ENCODE data around the gene VWA2.

Gene VWA2

DNA sequence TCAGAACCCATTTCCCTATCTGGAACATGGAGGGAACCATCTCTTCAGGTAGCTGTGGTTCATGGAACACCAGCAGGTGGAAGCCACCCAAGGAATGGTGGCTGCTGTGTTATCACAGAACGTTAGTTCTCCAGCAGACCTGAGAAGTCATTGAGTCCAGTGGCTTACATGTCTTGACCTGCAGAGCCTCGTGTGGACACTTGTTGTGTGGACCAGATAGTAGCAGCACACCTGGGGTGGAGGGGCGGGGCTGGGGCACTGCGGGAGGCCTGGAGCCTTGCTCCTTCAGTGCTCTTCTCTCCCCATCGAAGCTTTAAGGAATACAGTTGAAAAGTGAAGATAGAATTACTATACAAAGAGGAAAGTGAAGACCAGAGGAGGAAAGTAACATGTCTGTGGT lies 42.4 kb downstream of the VWA2 start:
- TF ChIP-seq, protein P1, sequence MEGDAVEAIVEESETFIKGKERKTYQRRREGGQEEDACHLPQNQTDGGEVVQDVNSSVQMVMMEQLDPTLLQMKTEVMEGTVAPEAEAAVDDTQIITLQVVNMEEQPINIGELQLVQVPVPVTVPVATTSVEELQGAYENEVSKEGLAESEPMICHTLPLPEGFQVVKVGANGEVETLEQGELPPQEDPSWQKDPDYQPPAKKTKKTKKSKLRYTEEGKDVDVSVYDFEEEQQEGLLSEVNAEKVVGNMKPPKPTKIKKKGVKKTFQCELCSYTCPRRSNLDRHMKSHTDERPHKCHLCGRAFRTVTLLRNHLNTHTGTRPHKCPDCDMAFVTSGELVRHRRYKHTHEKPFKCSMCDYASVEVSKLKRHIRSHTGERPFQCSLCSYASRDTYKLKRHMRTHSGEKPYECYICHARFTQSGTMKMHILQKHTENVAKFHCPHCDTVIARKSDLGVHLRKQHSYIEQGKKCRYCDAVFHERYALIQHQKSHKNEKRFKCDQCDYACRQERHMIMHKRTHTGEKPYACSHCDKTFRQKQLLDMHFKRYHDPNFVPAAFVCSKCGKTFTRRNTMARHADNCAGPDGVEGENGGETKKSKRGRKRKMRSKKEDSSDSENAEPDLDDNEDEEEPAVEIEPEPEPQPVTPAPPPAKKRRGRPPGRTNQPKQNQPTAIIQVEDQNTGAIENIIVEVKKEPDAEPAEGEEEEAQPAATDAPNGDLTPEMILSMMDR (IDR thresholded peaks at IDR 0.05), result no peak

DNA sequence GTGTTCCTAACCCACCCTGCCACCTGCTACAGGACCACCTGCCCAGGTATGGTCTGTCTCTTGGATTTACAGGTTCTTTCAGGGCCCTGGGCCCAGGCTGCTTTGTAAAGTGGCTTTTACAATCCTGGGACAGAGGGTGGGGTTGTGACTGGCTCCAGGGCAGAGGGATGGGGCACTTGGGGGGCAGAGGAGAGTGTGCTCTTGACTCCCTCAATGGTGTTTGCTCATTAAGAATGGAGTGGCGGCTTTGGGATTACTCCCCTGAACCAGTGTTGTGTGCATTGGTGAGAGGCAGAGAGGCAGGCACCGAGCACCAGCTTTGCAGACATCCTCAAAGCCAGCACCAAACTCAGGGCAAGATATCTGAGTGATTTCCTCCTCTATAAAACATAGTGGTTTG lies 43.5 kb downstream of the VWA2 start:
- TF ChIP-seq, protein P1 (IDR thresholded peaks at IDR 0.05), result no peak

DNA sequence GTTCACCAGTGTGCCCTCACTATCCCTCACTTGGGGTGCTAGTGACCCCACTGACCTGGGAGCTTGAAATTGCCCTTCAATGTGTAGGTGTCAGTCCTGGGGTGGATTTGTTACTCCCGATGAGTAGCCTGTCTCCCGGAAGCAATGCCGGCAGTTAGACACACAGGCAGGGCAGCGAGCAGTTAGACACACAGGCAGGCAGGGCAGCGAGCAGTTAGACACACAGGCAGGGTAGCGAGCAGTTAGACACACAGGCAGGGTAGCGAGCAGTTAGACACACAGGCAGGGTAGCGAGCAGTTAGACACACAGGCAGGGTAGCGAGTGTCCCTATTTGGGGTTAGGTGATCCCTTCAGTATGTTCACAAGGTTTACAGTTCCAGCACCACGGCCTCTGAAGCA lies 44.0 kb downstream of the VWA2 start:
- TF ChIP-seq, protein P1 (IDR thresholded peaks at IDR 0.05), result no peak

DNA sequence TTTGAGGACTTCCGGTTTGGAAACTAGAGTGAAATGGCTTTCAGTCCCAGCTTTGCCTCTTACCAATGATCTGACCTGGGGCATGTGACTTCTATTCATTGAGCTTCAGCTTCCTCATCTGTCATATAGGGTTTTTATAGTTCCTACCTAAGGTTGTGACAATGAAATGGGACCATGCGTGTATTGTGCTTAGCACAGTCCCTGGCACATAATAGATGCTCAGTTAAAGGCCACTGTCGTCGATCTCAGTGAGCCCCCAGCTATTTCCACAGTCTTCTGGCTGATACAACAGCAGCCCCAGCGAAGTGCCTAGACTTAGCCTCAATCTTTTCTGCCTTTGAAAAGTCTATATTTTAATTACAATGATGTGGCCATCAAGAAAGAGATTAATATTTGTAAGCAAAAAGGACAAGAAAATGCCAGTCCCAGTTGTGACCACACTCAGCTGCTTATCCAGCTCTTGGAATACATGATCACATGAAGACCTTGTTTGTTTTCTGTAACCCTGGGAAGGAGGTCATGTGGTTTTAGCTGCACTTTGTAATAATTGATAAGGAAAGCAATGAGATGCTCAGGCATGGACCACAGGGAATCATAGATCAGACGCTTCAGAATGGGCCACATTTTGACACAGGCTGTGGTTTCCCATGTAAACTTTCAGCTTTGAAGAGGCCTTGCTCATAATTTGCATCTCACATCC lies 44.6 kb downstream of the VWA2 start:
- TF ChIP-seq, protein P1 (IDR thresholded peaks at IDR 0.05), result no peak

DNA sequence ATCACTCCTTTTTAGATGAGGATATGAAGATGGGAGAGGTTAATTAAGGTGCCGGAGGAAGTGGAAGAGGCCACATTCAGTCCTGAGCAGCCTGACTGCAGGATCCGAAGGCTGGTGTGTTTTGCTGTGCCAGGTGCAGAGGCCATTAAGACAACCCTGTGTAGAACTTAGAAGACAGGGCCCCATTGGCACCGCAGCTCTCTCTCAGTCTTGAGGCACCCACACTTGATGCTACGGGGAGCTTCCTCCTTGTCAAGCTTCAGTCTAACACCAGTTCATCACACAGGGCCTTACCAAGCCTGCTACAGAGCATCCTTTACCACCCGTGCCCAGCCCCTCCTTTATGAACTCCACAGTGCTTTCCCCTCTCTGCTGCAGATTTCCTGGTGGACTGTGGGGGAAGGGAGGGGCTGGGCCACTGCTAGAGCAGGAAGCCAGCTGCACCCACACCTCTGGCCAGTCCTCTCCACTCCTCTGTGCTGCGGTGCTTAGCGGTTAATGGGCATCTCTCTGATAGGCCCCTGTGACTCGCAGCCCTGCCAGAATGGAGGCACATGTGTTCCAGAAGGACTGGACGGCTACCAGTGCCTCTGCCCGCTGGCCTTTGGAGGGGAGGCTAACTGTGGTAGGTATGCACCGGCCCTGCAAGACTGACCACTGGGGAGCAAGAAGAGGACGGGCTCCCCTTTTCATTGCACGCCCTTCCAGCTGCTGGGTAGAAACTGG lies 45.5 kb downstream of the VWA2 start:
- TF ChIP-seq, protein P1 (IDR thresholded peaks at IDR 0.05), result no peak

DNA sequence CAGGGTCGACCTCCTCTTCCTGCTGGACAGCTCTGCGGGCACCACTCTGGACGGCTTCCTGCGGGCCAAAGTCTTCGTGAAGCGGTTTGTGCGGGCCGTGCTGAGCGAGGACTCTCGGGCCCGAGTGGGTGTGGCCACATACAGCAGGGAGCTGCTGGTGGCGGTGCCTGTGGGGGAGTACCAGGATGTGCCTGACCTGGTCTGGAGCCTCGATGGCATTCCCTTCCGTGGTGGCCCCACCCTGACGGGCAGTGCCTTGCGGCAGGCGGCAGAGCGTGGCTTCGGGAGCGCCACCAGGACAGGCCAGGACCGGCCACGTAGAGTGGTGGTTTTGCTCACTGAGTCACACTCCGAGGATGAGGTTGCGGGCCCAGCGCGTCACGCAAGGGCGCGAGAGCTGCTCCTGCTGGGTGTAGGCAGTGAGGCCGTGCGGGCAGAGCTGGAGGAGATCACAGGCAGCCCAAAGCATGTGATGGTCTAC lies 46.9 kb downstream of the VWA2 start:
- TF ChIP-seq, protein P1 (IDR thresholded peaks at IDR 0.05), result no peak

DNA sequence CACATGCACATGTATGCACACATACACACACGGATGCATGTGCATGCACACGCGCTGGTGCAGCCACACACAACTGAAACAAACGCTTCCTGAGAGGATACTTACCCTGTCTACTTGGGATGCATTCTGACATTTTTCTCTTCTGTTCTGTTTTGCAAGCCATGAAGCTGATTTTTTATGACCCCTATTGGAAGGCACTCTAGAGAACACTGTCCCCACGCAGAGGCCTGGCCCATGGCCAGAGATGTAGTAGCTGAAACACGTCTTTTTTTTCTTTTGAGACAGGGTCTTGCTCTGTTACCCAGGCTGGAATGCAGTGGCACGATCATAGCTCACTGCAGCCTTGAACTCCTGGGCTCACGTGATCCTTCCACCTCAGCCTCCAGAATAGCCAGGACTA lies 47.9 kb downstream of the VWA2 start:
- TF ChIP-seq, protein P1 (IDR thresholded peaks at IDR 0.05), result no peak
